Measurements from ENCODE around the gene GALNT1.

The GALNT1 gene

DNA sequence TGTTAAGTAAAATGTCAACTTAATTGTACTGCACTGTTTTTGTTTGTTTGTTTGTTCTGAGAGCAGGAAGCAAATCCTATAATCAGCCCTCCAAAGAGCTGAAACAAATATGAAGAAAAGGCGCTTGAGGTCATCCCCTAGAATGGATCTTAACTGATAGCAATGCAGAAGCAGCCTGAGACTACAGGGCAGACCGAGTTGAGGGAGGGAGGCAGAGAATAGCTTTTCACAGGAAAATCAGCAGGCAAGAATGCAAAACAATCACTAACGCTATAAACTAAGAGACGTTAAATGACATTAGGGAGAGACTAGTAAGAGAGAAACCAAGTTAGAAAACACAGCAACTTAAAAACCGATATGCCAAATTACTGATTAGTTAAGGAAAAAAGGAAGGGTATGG lies 37.2 kb downstream of the GALNT1 start:
- no peak for DNase-seq

DNA sequence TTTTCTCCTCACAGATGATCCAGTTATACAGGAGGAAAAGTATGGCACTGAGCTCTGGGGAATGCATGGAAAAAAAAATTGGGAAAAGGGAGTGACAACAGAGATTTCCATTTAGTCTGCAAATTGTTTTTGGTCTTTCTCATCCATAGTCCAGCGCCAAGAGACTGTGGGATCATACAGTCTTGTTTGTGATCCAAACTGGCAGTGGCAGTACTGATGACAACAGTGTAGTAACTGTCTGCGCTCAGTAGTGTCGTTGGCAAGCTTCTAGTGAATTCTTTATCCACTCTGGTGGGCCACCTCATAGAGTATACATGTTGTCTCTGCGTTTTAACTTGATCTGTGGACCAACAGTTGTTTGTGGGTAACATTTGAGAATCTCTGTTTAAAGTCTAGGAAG lies 37.9 kb downstream of the GALNT1 start:
- DNase-seq: no peak

DNA sequence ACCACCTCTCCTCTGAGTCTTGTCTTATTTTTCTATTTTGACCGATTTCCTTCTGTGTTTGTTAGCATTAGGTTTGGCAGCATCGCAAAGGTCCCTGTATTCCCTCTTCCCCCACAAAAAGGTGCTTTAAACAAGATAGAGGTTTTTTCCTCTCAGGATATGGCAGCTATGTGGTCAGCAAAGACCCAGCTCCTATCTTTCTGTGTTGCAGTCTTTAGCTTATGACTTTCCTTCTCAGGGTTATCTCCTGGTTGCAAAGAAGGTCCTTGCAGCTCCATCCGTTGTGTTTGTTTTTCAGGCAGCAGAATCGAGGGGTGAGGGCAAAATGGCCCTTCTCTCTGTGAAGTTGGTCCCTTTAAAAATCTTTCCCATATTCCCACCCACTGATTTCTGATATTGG lies 38.4 kb downstream of the GALNT1 start:
- DNase-seq: no peak

DNA sequence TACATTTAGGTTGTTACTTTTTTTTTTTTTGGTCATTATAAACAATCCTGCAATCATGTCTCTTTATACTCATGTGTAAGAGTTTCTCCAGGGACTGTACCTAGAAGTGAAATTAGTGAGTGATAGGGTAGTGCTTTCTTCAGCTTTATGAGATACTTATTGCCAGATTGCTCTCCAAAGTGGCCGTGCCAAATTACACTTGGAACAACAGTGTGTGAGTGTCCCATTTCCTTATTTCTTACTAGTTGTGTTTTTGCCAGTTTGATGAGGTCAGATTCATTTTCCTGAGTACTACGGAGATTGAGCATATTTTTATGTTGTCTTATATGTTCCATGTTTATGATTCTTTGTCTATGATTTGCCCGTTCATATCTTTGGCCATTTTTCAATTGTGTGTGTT lies 39.2 kb downstream of the GALNT1 start:
- DNase-seq: no peak

DNA sequence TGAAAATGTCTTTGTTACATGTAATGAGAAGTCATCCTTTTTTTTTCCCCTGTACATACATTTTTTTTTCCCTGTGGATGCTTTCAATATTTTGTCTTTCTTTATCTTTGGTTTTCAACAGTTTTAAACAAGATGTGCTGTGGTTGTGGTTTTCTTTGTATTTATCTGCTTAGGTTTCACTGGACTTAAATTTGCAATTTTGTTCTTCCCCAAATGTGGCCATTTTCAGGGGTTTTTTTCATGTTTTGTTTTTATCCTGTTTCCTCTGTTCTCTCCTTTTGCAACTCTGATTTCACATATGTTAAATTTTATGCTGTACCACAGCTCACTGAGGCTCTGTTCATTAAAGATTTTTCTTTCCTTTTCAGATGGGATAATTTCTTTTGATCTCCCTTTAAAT lies 41.7 kb downstream of the GALNT1 start:
- no peak for DNase-seq

DNA sequence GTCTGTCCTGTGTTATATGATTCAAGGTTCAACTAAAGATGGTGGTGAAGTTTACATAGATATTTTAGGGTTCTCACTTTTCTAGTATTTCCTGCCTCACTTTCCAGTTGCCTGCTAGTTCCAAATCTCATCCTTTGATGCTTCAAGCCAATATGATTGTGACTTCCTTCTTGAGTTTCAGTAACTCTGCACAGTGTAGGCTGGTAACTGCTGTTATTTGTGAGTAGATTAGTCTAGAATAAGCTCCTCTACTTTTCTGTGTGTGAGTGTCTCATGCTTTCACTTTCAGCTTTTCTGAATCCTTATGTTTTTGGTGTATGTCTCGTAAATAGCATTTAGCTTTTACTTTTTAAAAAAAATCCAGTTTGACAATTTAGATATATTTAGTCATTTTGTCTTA lies 42.6 kb downstream of the GALNT1 start:
- DNase-seq: no peak

DNA sequence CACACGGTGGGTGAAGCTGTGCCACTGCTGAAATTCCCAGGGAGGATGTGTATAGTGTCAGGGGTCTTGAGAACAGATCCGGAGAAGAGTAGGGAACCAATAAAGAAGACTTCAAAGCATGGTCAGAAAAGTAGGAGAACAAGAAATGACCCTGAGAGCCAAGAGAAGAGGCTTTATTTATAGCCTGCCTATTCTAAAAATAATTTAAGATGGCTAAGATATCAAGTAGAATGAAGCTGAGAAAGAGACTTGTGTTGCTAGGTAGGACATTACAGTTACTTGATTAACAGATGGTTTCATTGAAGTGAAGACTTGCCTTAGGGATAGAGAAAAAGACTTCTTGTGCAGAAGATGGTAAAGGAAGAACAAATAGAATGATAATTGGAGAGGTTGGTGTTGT lies 43.7 kb downstream of the GALNT1 start:
- no peak for DNase-seq

DNA sequence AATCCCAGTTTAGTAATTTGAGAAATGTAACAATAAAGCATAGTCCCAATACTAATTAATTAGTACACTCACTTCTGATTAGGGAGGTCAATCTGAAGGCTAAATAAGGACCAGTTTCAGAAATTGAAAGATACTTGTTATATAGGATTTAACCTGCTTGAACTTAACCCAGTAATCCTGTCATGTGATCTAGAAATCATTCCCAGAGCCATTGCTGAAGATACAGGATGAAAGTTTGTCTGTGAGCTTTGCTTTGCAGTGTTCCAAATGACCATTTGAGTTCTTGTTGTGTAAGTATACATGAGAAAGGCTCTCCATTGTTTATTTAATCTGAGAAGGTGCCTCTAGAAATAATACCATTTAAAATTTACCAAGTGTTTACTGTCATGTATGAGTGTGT lies 52.2 kb downstream of the GALNT1 start:
- no peak for DNase-seq

DNA sequence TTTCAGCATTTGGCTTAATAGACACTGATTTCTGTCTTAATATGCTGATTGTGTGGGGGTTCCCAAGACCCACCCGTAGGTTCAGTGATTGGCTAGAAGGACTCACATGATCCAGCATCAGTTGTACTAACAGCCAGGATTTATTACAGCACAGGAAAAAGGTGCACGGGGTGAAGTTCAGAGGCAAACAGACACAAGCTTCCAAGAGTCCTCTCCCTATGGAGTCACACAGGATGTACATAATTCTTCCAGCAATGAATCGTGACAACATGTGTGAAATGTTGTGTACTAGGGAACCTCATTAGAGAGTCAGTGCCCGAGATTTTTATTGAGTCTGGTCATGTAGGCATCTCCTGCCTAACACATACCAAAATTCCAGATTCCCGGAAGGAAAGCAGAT lies 52.8 kb downstream of the GALNT1 start:
- DNase-seq: no peak

DNA sequence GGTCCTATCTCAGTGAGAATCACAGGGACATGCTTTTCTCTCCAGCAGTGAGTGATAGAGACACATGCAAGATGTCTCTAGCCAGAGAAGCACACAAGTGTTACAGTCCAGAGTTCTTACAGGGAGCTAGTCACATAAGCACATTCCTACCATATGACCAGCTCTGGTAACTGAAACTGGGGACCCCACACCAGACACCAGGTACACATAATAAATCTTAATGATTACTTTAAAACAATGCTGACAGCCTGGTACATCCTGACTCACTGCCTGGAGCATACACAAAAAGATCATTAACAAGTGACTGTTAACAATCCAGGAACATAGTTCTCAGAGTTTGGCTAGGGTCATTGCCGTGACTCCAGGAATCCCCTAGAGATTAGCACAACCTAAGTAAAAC lies 53.6 kb downstream of the GALNT1 start:
- DNase-seq: no peak

DNA sequence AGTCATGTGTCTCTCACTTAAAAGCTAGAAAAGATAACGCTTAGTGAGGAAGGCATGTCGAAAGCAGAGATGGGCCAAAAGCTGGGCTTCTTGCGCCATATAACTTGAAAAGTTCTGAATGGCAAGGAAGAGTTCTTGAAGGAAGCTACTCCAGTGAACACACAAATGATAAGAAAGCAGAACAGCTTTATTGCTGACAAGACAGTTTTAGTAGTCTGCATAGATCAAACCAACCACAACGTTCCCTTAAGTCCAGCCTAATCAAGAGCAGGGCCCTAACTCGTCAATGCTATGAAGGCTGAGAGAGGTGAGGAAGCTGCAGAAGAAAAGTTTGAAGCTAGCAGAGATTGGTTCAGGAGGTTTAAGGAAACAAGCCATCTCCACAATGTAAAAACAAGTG lies 55.7 kb downstream of the GALNT1 start:
- DNase-seq: no peak

DNA sequence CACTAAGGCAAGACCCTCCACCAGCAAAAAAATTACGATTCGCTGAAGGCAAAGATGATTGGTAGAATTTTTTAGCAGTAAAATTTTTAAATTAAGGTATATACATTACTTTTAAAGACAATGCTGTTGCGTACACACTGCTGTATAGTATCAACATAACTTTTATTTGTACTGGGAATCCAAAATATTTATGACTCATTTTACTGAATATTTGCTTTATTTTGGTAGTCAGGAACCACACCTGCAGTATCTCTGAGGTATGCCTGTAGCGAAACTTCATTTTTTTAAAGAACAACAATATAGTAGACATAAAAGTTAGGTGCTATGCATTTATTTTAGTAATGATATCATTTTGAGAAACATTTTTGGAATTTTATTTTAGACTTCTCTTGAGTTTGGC lies 57.8 kb downstream of the GALNT1 start:
- DNase-seq: no peak

DNA sequence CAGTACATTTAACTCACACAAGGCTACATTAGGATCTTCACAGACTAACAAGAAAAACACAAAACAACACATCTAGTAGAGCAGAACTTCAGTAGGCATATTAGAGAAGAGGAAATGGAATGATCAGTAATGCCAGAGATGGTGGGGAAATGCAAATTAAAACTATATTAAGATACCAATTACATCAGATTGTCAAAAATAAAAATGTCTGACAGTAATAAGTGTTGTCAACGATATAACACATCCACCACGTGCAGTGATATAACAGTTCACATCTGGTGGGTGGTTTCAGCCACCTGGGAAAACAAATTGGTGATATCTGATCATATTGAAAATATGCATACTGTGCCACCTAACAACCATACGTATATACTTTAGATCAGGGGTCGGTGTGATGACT lies 59.9 kb downstream of the GALNT1 start:
- no peak for DNase-seq

DNA sequence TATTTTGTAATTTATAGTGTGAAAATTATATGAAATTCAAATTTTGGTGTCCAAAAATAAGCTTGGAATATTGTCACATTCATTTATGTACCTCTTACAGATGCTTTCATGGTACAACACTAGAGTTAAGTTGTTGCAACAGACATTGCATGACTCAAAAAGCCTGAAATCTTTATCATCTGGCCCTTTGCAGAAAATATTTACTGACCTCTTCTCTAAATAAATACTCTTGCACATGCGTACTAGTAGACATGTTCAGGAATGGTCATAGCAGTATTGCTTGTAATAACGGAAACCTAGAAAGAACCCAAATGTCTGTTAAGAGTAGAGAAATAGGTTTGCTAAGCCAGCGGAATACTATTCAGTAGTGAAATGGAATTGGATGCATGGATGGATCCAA lies 60.4 kb downstream of the GALNT1 start:
- no peak for DNase-seq

DNA sequence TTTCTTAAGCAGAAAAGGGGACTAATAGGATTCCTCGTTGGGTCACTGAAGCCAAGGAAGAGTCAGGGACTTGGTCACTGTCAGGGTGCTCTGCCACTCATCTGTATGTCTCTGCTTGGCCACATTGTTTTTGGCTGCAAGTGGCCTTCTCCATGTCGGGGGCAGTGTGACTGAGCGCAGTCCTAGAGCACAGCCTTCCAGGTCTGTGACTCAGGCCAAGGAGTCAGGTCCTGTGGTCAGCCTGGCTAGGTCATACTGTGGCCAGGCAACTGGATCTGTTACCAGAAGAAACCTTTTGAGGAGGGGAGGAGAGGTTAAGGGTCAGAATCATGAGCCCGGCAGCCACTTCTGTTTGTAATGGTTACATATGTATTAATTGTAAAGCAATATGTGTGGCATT lies 61.3 kb downstream of the GALNT1 start:
- DNase-seq: no peak

DNA sequence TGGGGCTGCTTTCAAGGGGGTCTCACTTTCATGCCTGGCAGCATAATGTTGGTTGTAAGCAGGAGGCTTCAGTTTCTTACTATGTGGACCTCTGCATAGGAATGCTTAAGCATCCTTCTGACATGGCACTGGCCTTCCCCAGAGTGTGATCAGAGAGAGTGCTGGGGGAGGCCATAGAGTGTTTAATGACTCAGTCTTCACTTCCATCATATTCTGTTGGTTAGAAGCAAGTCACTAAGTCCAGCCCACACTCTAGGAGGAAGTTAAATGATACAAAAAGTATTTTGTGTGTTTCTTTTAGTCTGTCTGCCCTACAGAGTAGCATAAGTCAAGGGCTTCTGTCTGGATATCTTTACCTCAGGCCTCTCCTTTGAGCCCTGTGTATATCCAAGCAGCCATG lies 64.9 kb downstream of the GALNT1 start:
- DNase-seq: no peak

DNA sequence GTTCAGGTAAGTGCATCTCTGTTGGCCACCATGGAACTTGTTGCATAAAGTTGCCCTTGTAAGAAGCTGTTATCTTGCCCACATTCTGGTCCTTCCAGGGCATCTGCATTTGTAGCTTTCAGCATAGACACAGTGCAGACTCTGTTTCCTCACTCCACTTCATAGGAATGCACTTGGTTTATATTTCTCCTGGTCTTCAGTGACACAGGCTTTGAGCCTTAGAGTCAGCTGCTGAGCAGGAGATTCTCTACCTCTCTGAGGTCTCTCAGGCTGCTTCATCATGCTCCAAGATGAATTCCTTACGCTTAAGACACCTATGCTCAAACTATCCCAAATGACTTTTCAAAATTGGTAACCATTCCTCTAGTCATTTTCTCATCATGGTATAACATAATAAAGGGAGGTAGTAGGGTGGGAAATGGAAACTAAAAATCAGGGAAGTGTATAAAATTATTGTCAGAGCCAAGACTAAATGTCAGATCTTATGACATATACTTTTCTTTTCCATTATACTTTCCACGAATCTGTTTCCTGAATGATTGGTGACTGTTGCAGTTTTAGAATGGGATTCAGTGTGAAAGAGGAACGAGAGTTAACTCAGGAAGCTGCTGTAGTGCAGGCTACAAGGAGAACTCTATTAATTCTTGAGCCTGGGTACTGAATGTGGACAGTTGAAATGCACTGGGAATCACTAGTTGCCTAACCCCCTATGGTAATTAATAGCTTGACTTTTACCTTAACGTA lies 72.0 kb downstream of the GALNT1 start:
- no peak for DNase-seq

DNA sequence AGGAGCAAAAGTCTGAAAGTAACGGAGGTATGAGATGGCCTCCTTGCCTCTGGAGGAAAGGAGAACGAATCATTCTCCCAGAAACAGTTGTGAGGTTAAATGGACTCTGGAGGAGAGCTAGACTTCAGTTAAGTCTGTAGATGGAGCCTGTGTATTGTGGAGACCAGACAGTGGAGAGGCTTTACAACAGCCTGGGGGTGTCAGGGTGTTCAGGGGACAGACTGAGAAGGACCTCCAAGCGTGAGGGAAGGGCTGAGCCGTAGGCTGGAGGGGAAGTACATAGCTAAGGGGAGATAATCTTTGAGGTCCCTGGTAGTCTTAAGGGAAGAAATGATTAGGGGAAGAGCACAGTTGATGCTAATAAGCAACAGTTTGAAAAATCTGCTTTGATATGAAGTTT lies 76.6 kb downstream of the GALNT1 start:
- no peak for DNase-seq

DNA sequence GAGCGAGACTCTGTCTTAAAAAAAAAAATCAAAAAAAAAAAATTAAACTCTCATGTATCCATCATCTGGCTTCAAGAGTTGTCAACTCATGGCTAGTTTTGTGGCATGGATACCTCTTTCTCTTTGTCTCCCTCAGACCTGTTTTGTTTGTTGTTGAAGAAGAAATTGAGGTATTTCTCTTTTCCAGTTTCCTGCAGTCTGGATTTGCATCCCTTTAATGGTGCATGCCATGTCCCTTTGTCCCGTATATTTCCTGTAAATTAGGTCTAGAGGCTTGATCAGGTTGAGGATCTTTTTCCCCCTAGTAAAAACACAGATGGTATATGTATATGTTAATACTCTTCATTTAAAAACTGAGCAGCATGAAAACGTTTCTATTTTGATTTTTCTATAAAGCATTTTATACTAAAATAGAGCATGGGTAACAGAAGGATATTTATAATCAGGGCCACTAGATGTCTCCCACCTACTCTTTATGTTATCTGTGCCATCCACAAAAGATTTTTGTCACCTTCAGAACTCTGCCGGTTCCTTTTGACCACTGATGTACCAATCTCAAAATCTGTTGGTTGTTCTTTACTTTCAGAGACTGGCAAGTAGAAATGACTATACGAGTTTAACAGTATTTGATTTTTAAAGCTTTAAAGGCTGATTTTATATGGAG lies 80.1 kb downstream of the GALNT1 start:
- DNase-seq: no peak

DNA sequence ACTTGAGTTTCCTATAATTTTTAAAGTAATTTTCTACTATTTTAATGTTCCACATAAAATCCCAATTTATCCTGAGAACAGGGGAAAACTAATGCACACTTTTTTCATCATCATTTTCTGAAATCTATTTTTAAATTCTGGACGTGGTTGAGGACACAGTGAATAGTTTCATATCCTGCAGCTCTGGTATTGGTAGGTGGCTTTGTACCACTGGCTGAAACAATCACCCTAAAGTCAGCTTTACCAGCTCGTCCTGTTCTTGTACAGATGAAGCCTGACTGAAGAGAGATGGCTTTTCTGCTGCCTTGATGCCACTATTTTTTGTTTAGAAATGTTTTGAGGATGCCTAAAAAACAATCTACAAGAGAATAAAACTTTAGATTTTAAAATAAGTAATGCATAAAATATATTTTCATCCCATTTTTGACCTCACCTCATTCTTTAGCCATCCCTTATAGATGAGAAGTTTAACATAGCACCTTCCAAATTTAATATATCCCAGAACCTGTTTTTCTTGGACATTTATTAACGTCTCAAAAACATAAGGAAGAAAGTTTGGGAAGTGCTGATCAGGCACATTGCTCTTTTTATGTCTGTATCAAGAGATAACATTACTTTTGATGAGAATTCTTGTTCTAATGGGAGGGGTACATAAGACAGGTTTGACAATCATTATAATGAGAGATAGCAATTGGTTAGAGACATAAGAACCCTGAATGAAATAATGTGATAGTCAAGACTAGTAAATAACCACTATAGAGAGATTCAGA lies 80.9 kb downstream of the GALNT1 start:
- DNase-seq: no peak

DNA sequence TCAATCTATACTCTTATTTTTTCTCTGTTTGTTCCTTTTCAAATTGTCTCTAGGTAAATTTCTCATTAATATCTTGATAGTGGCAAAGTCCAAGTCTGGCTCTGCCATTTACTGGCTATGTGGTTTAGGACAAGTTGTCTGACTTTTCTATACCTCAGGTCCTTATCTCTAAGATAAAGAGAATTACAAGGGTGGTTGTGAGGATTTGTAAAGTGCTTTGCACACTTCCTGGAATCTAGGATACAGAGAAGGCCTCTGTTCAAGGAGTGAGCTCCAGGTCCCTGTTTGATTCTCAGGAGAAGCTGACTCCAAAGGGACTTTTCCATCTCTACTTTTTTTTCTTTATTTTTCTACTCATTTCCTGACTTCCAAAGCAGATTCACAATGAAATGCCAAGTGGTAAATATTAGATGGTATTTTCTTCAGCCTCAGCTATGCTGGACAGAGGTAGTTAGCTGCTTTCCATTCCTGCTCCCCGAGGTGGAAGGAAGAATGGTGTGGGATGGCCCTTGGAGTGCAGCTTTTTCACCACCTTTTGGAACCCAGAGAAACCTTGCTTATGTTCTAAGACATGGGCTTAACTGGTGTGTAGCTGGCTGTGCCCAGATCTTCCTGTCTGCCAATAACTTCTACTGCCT lies 90.5 kb downstream of the GALNT1 start:
- DNase-seq: no peak

DNA sequence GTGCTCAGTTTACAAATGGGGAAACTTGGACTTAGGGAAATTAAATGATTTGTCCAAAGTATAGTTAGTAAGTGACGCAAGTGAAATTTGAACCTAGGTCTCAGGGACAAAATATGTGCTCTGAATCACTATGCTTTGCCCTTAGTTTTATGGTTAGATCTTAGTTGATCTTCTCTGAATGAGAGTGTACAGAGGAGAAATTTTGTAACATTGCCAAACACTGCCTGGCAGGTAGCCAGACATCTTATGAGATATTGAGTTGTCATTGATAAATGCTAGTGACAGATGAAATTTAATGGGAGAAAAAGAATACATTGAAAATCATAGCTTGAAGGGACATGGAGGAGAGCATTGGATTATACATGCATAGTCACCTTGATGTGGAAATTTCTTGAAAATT lies 91.4 kb downstream of the GALNT1 start:
- no peak for DNase-seq

DNA sequence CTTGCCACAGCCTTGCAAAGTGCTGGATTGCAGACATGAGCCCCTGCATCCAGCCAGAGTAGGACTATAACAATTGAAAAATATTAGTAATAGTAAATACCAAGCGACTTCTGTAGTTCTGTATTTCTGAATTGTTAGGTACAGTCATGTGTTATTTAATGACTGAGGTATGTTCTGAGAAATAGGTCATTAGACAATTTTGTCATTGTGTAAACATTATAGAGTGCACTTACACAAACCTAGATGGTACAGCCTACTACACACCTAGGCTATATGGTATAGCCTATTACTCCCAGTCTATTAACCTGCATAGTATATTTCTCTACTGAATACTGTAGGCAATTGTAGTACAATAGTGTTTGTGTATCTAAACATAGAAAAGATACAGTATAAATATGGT lies 92.1 kb downstream of the GALNT1 start:
- no peak for DNase-seq

DNA sequence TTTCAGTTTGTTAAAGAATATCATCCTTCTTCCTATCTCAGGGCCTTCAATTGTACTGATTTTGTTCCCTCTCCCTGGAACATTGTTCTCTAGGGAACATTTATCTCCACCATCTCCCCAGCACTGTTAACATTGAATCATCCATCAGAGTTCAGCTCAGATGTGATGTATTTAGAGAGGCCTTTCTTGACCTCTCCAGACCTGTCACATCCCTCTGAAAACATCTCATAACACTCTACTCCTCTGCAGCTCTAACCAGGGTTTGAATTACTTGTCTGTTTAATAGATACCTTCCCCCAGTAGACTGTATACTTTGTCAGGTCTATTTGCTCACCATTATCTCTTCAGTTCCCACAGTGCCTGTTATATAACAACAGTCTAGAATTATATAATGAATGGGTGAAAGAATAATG lies 98.6 kb downstream of the GALNT1 start:
- DNase-seq: no peak

Data from NK-92 treated with Interleukin-12 subunit alpha and Interleukin-12 subunit beta, amount 100 ng/mL, for 24 hours (cell line).